ENCODE data around the gene RELN. TPM values are rescaled to one million over a fixed set of nuclear protein-coding genes. Genes with fewer than 3 reads are reported as not detected.

Gene RELN
- total and polyA plus RNA-seq, 2 donors from 2014 or later, result 0.95 to 5.4 TPM

GRCh38 chr7:103573479-103574058 is 415.9 kb downstream of the RELN start:
- Histone ChIP-seq H3K9ac (ENCODE audit: low read length in 3 of 3) (no peak overlapping the region), H3K9me3 (ENCODE audit: control insufficient read depth in 2 of 3, insufficient read depth in 1 of 3, low read length in 3 of 3) (no peaks in the 10 kb centered on the region), H3K27ac (ENCODE audit: low read depth in 2 of 2, low read length in 2 of 2) (no peak overlapping the region), H3K27me3 (ENCODE audit: control insufficient read depth, insufficient read depth, low read length) (no peaks in the 10 kb centered on the region), H3K4me1 (ENCODE audit: control insufficient read depth in 2 of 3, insufficient read depth in 2 of 3, low read depth in 1 of 3, low read length in 3 of 3) (no peaks in the 10 kb centered on the region), H3K4me3 (ENCODE audit: low read length in 3 of 3) (no peak overlapping the region), H3K36me3 (ENCODE audit: control insufficient read depth in 2 of 3, insufficient read depth in 3 of 3, low read length in 3 of 3) (no peaks in the 10 kb centered on the region)
- TF ChIP-seq CTCF (IDR thresholded peaks at IDR 0.05; ENCODE audit: borderline replicate concordance, extremely low read depth, insufficient read depth), result peak; percentile 52
- intact Hi-C loops (cut with DNase I), result no loop called here
- FAIRE-seq (peak; percentile 87), DNase-seq (peak in 2 of 5 donors; percentile 44 to 61)

DNA sequence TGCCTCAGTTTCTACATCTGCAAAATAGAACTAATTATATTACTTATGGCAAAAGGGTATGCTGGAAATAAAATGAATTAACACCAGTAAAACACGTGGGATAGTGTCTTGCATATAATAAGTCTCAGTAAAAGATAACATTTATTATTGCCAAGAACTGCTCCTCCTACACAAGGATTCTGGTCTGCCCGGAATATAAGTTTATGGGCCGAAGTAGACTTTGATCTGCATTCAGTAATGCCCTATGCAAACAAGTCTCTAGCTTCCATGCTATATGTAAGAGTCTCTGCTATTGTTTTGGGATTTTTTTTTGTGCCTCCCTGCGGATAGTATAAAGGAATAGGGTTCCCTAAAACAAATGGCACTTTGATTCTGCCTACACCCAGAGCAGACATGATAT is 417.9 kb downstream of the RELN start:
- DNase-seq (no peak), FAIRE-seq (no peak)
- H3K9ac ChIP-seq (ENCODE audit: low read length in 3 of 3), result no peak overlapping the region
- H3K27me3 ChIP-seq (ENCODE audit: control insufficient read depth, insufficient read depth, low read length), result no peaks in the 10 kb centered on the region
- TF ChIP-seq CTCF (IDR thresholded peaks at IDR 0.05; ENCODE audit: borderline replicate concordance, extremely low read depth, insufficient read depth), result no peak
- H3K36me3 ChIP-seq (ENCODE audit: control insufficient read depth in 2 of 3, insufficient read depth in 3 of 3, low read length in 3 of 3), result no peaks in the 10 kb centered on the region
- H3K4me1 ChIP-seq (ENCODE audit: control insufficient read depth in 2 of 3, insufficient read depth in 2 of 3, low read depth in 1 of 3, low read length in 3 of 3), result no peaks in the 10 kb centered on the region
- H3K27ac ChIP-seq (ENCODE audit: low read depth in 2 of 2, low read length in 2 of 2), result no peak overlapping the region
- no peak overlapping the region for H3K4me3 ChIP-seq (ENCODE audit: low read length in 3 of 3)
- H3K9me3 ChIP-seq (ENCODE audit: control insufficient read depth in 2 of 3, insufficient read depth in 1 of 3, low read length in 3 of 3), result no peaks in the 10 kb centered on the region
- intact Hi-C loops (cut with DNase I), result no loop called here

- DNase-seq, result no peak
- Histone ChIP-seq H3K4me1 (ENCODE audit: control insufficient read depth in 2 of 3, insufficient read depth in 2 of 3, low read depth in 1 of 3, low read length in 3 of 3) (no peaks in the 10 kb centered on the region), H3K36me3 (ENCODE audit: control insufficient read depth in 2 of 3, insufficient read depth in 3 of 3, low read length in 3 of 3) (no peaks in the 10 kb centered on the region), H3K9ac (ENCODE audit: low read length in 3 of 3) (no peak overlapping the region), H3K9me3 (ENCODE audit: control insufficient read depth in 2 of 3, insufficient read depth in 1 of 3, low read length in 3 of 3) (no peaks in the 10 kb centered on the region), H3K27me3 (ENCODE audit: control insufficient read depth, insufficient read depth, low read length) (no peaks in the 10 kb centered on the region), H3K27ac (ENCODE audit: low read depth in 2 of 2, low read length in 2 of 2) (no peak overlapping the region), H3K4me3 (ENCODE audit: low read length in 3 of 3) (no peak overlapping the region)
- FAIRE-seq, result no peak
- intact Hi-C loops (cut with DNase I), result no loop called here
- TF ChIP-seq CTCF (IDR thresholded peaks at IDR 0.05; ENCODE audit: borderline replicate concordance, extremely low read depth, insufficient read depth), result no peak
Observed at GRCh38 chr7:103569621-103570305, 419.7 kb downstream of the RELN start.
